AG04449 (cell line): Measurements from ENCODE around the gene GLYATL1.
"Not testable (repeated sequence)": the region's sequence is repeated elsewhere in the genome, so short reads cannot be mapped to it uniquely, and the experiment has no call there.

Experiments
- CTCF ChIA-PET: fragments of 350-600 bp; formaldehyde crosslinking; extraction: SDS; loops from one replicate; lab custom pipeline; 2021; ENCODE audit warnings: antibody characterized with exemption; lab: Yijun Ruan, JAX
- POLR2A ChIA-PET: fragments of 400-600, 350-600 bp; formaldehyde crosslinking; extraction: SDS; loops from one replicate; lab custom pipeline; 2020; ENCODE audit warnings: antibody characterized with exemption, inconsistent platforms; lab: Yijun Ruan, JAX
- DNase-seq: peaks from one replicate; pipeline ENCODE4 v3.0.0-alpha.2; 2010; ENCODE audit warnings: low read depth, low spot score
- H3K4me3 ChIP-seq: 2 replicates; pipeline ENCODE4 v1.5.1; 2011; ENCODE audit warnings: low read depth, mild to moderate bottlenecking, control low read depth, low read length
- CTCF ChIP-seq: IDR thresholded peaks from one replicate; pipeline ENCODE4 v1.5.1; 2011; ENCODE audit warnings: mild to moderate bottlenecking, moderate library complexity, low read length, control low read depth, inconsistent platforms; ENCODE audit not compliant: insufficient read depth; ENCODE audit errors: missing control alignments

Gene GLYATL1

DNA sequence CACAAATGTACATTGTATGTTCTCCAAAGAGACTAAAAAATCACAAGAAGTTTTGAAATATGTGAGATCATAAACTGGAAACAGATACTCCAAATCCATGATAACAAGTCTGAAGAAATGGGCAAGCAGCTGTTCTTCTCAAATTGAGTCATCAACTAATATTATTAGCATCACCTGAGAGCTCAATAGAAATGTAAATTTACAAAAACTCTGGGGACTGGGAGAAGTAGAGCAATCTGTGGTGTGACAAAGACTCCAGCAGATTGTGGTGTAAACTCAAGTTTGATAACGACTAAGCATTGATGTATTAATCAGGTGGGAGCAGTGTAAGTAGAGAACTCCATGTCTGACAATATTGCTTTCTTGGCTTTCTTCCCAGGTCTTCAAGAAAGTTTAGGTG is 53.2 kb downstream of the GLYATL1 start:
- no peak overlapping the region for H3K4me3 ChIP-seq
- CTCF ChIA-PET, result no interaction called here
- no peak for TF ChIP-seq CTCF
- no peak for DNase-seq
- POLR2A ChIA-PET, result no interaction called here

DNA sequence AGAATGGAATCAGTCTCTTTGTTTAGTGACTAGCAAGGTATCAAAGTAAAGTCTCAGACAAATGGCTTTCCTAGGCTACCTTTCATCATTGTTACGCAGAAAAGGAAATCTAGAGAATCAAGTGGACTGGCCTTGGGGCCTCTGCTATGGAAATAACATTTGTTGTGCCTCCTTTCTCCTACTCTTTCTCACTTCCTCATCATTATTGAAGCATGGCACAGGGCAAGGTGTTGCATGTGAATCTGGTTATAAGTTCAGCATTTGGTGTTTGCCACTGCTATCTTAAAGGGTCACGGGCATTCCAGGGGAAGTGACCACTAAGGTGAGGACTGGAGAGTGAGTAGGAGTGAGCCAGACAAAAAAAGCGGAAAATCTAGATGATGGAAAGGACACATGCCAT is 54.9 kb downstream of the GLYATL1 start:
- POLR2A ChIA-PET, result no interaction called here
- CTCF ChIA-PET, result no interaction called here
- H3K4me3 ChIP-seq, result no peak overlapping the region
- no peak for TF ChIP-seq CTCF
- DNase-seq, result no peak

GRCh38 chr11:58998480-58999290 is 59.4 kb downstream of the GLYATL1 start:
- POLR2A ChIA-PET, result no interaction called here
- CTCF ChIA-PET, result no interaction called here
- DNase-seq, result no peak
- no peak overlapping the region for H3K4me3 ChIP-seq
- no peak for TF ChIP-seq CTCF

- DNase-seq, result no peak
- no peak overlapping the region for H3K4me3 ChIP-seq
- TF ChIP-seq CTCF, result no peak
- ChIA-PET CTCF (no interaction called here), POLR2A (no interaction called here)
Observed at GRCh38 chr11:58999291-58999680, 60.0 kb downstream of the GLYATL1 start.

- ChIA-PET CTCF (no interaction called here), POLR2A (no interaction called here)
- no peak overlapping the region for H3K4me3 ChIP-seq
- DNase-seq, result no peak
- no peak for TF ChIP-seq CTCF
Observed at GRCh38 chr11:59000003-59000402, 60.7 kb downstream of the GLYATL1 start.

DNA sequence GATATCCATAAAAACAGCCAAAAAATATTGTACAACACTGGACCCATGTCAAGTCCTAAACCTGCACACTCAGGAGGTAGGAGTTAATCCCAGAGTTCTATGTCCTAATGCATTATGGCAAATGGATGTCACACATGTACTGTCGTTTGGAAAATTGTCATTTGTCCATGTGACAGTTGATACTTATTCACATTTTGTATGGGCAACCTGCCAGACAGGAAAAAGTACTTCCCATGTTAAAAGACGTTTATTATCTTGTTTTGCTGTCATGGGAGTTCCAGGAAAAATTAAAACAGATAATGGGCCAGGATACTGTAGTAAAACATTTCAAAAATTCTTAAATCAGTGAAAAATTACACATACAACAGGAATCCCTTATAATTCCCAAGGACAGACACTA is 62.7 kb downstream of the GLYATL1 start:
- POLR2A ChIA-PET, DNase-seq: not testable (repeated sequence)

More for the DNA sequence above, 62.7 kb downstream of the GLYATL1 start:
- CTCF ChIA-PET, H3K4me3 ChIP-seq: not testable (repeated sequence)
